ENCODE data around the gene JAZF1.

Gene JAZF1

GRCh38 chr7:27943241-27943640 is 237.4 kb downstream of the JAZF1 start:
- Histone ChIP-seq H3K27me3 (ENCODE audit: low read depth, low read length) (no peaks in the 10 kb centered on the region), H3K36me3 (ENCODE audit: control insufficient read depth in 1 of 2, insufficient read depth in 2 of 2, low read length in 2 of 2) (no peaks in the 10 kb centered on the region), H3K27ac (ENCODE audit: low read length) (no peak overlapping the region), H3K4me1 (ENCODE audit: control insufficient read depth in 1 of 2, insufficient read depth in 2 of 2, low read length in 2 of 2) (peaks cover 0 to 20% of the 10 kb centered on the region in 2 donors), H3K9me3 (ENCODE audit: control insufficient read depth in 1 of 2, low read length in 2 of 2) (no peaks in the 10 kb centered on the region), H3K4me3 (ENCODE audit: low read depth in 1 of 2, low read length in 2 of 2) (no peak overlapping the region)

GRCh38 chr7:27942711-27943110 is 237.9 kb downstream of the JAZF1 start:
- H3K4me3 ChIP-seq (ENCODE audit: low read depth in 1 of 2, low read length in 2 of 2), result no peak overlapping the region
- no peaks in the 10 kb centered on the region for H3K9me3 ChIP-seq (ENCODE audit: control insufficient read depth in 1 of 2, low read length in 2 of 2)
- no peaks in the 10 kb centered on the region for H3K27me3 ChIP-seq (ENCODE audit: low read depth, low read length)
- no peaks in the 10 kb centered on the region for H3K36me3 ChIP-seq (ENCODE audit: control insufficient read depth in 1 of 2, insufficient read depth in 2 of 2, low read length in 2 of 2)
- peaks cover 0 to 15% of the 10 kb centered on the region in 2 donors for H3K4me1 ChIP-seq (ENCODE audit: control insufficient read depth in 1 of 2, insufficient read depth in 2 of 2, low read length in 2 of 2)
- H3K27ac ChIP-seq (ENCODE audit: low read length), result no peak overlapping the region

- peaks cover 0 to 3% of the 10 kb centered on the region in 2 donors for H3K4me1 ChIP-seq (ENCODE audit: control insufficient read depth in 1 of 2, insufficient read depth in 2 of 2, low read length in 2 of 2)
- H3K27ac ChIP-seq (ENCODE audit: low read length), result no peak overlapping the region
- H3K36me3 ChIP-seq (ENCODE audit: control insufficient read depth in 1 of 2, insufficient read depth in 2 of 2, low read length in 2 of 2), result no peaks in the 10 kb centered on the region
- H3K27me3 ChIP-seq (ENCODE audit: low read depth, low read length), result no peaks in the 10 kb centered on the region
- H3K9me3 ChIP-seq (ENCODE audit: control insufficient read depth in 1 of 2, low read length in 2 of 2), result no peaks in the 10 kb centered on the region
- no peak overlapping the region for H3K4me3 ChIP-seq (ENCODE audit: low read depth in 1 of 2, low read length in 2 of 2)
Observed at GRCh38 chr7:27941522-27941921, 239.1 kb downstream of the JAZF1 start.

GRCh38 chr7:27940341-27940740 is 240.3 kb downstream of the JAZF1 start:
- no peaks in the 10 kb centered on the region for H3K27me3 ChIP-seq (ENCODE audit: low read depth, low read length)
- H3K9me3 ChIP-seq (ENCODE audit: control insufficient read depth in 1 of 2, low read length in 2 of 2), result no peaks in the 10 kb centered on the region
- no peak overlapping the region for H3K4me3 ChIP-seq (ENCODE audit: low read depth in 1 of 2, low read length in 2 of 2)
- H3K36me3 ChIP-seq (ENCODE audit: control insufficient read depth in 1 of 2, insufficient read depth in 2 of 2, low read length in 2 of 2), result no peaks in the 10 kb centered on the region
- no peaks in the 10 kb centered on the region for H3K4me1 ChIP-seq (ENCODE audit: control insufficient read depth in 1 of 2, insufficient read depth in 2 of 2, low read length in 2 of 2)
- H3K27ac ChIP-seq (ENCODE audit: low read length), result no peak overlapping the region

GRCh38 chr7:27939893-27940292 is 240.7 kb downstream of the JAZF1 start:
- Histone ChIP-seq H3K4me1 (ENCODE audit: control insufficient read depth in 1 of 2, insufficient read depth in 2 of 2, low read length in 2 of 2) (no peaks in the 10 kb centered on the region), H3K4me3 (ENCODE audit: low read depth in 1 of 2, low read length in 2 of 2) (no peak overlapping the region), H3K27me3 (ENCODE audit: low read depth, low read length) (no peaks in the 10 kb centered on the region), H3K27ac (ENCODE audit: low read length) (no peak overlapping the region), H3K36me3 (ENCODE audit: control insufficient read depth in 1 of 2, insufficient read depth in 2 of 2, low read length in 2 of 2) (no peaks in the 10 kb centered on the region), H3K9me3 (ENCODE audit: control insufficient read depth in 1 of 2, low read length in 2 of 2) (no peaks in the 10 kb centered on the region)

GRCh38 chr7:27936768-27937102 is 243.9 kb downstream of the JAZF1 start:
- Histone ChIP-seq H3K9me3 (ENCODE audit: control insufficient read depth in 1 of 2, low read length in 2 of 2) (no peaks in the 10 kb centered on the region), H3K27ac (ENCODE audit: low read length) (no peak overlapping the region), H3K4me3 (ENCODE audit: low read depth in 1 of 2, low read length in 2 of 2) (no peak overlapping the region), H3K4me1 (ENCODE audit: control insufficient read depth in 1 of 2, insufficient read depth in 2 of 2, low read length in 2 of 2) (no peaks in the 10 kb centered on the region), H3K27me3 (ENCODE audit: low read depth, low read length) (no peaks in the 10 kb centered on the region), H3K36me3 (ENCODE audit: control insufficient read depth in 1 of 2, insufficient read depth in 2 of 2, low read length in 2 of 2) (no peaks in the 10 kb centered on the region)

- no peaks in the 10 kb centered on the region for H3K4me1 ChIP-seq (ENCODE audit: control insufficient read depth in 1 of 2, insufficient read depth in 2 of 2, low read length in 2 of 2)
- no peaks in the 10 kb centered on the region for H3K9me3 ChIP-seq (ENCODE audit: control insufficient read depth in 1 of 2, low read length in 2 of 2)
- H3K27me3 ChIP-seq (ENCODE audit: low read depth, low read length), result no peaks in the 10 kb centered on the region
- H3K27ac ChIP-seq (ENCODE audit: low read length), result no peak overlapping the region
- H3K36me3 ChIP-seq (ENCODE audit: control insufficient read depth in 1 of 2, insufficient read depth in 2 of 2, low read length in 2 of 2), result no peaks in the 10 kb centered on the region
- H3K4me3 ChIP-seq (ENCODE audit: low read depth in 1 of 2, low read length in 2 of 2), result no peak overlapping the region
Observed at GRCh38 chr7:27936047-27936767, 244.4 kb downstream of the JAZF1 start.

GRCh38 chr7:27933671-27934565 is 246.7 kb downstream of the JAZF1 start:
- Histone ChIP-seq H3K27me3 (ENCODE audit: low read depth, low read length) (no peaks in the 10 kb centered on the region), H3K27ac (ENCODE audit: low read length) (no peak overlapping the region), H3K4me1 (ENCODE audit: control insufficient read depth in 1 of 2, insufficient read depth in 2 of 2, low read length in 2 of 2) (no peaks in the 10 kb centered on the region)

GRCh38 chr7:27930910-27931476 is 249.6 kb downstream of the JAZF1 start:
- Histone ChIP-seq H3K27ac (ENCODE audit: low read length) (no peak overlapping the region), H3K9me3 (ENCODE audit: control insufficient read depth in 1 of 2, low read length in 2 of 2) (no peaks in the 10 kb centered on the region), H3K27me3 (ENCODE audit: low read depth, low read length) (no peaks in the 10 kb centered on the region), H3K36me3 (ENCODE audit: control insufficient read depth in 1 of 2, insufficient read depth in 2 of 2, low read length in 2 of 2) (no peaks in the 10 kb centered on the region), H3K4me3 (ENCODE audit: low read depth in 1 of 2, low read length in 2 of 2) (no peak overlapping the region), H3K4me1 (ENCODE audit: control insufficient read depth in 1 of 2, insufficient read depth in 2 of 2, low read length in 2 of 2) (no peaks in the 10 kb centered on the region)

More at GRCh38 chr7:27933671-27934565, 246.7 kb downstream of the JAZF1 start:
- Histone ChIP-seq H3K4me3 (ENCODE audit: low read depth in 1 of 2, low read length in 2 of 2) (no peak overlapping the region), H3K9me3 (ENCODE audit: control insufficient read depth in 1 of 2, low read length in 2 of 2) (no peaks in the 10 kb centered on the region), H3K36me3 (ENCODE audit: control insufficient read depth in 1 of 2, insufficient read depth in 2 of 2, low read length in 2 of 2) (no peaks in the 10 kb centered on the region)

- H3K4me3 ChIP-seq (ENCODE audit: low read depth in 1 of 2, low read length in 2 of 2), result no peak overlapping the region
- no peak overlapping the region for H3K27ac ChIP-seq (ENCODE audit: low read length)
- no peaks in the 10 kb centered on the region for H3K4me1 ChIP-seq (ENCODE audit: control insufficient read depth in 1 of 2, insufficient read depth in 2 of 2, low read length in 2 of 2)
- H3K36me3 ChIP-seq (ENCODE audit: control insufficient read depth in 1 of 2, insufficient read depth in 2 of 2, low read length in 2 of 2), result no peaks in the 10 kb centered on the region
- H3K9me3 ChIP-seq (ENCODE audit: control insufficient read depth in 1 of 2, low read length in 2 of 2), result no peaks in the 10 kb centered on the region
- no peaks in the 10 kb centered on the region for H3K27me3 ChIP-seq (ENCODE audit: low read depth, low read length)
Observed at GRCh38 chr7:27929127-27929526, 251.5 kb downstream of the JAZF1 start.

GRCh38 chr7:27928001-27928400 is 252.6 kb downstream of the JAZF1 start:
- Histone ChIP-seq H3K36me3 (ENCODE audit: control insufficient read depth in 1 of 2, insufficient read depth in 2 of 2, low read length in 2 of 2) (no peaks in the 10 kb centered on the region), H3K4me1 (ENCODE audit: control insufficient read depth in 1 of 2, insufficient read depth in 2 of 2, low read length in 2 of 2) (no peaks in the 10 kb centered on the region), H3K27ac (ENCODE audit: low read length) (no peak overlapping the region), H3K27me3 (ENCODE audit: low read depth, low read length) (no peaks in the 10 kb centered on the region), H3K4me3 (ENCODE audit: low read depth in 1 of 2, low read length in 2 of 2) (no peak overlapping the region), H3K9me3 (ENCODE audit: control insufficient read depth in 1 of 2, low read length in 2 of 2) (no peaks in the 10 kb centered on the region)
